ENCODE results near the gene ADGRD2. TPM values are rescaled to one million over a fixed set of nuclear protein-coding genes. Genes with fewer than 3 reads are reported as not detected.

ADGRD2 gene
- total and polyA plus RNA-seq, 7 donors = not detected

DNA sequence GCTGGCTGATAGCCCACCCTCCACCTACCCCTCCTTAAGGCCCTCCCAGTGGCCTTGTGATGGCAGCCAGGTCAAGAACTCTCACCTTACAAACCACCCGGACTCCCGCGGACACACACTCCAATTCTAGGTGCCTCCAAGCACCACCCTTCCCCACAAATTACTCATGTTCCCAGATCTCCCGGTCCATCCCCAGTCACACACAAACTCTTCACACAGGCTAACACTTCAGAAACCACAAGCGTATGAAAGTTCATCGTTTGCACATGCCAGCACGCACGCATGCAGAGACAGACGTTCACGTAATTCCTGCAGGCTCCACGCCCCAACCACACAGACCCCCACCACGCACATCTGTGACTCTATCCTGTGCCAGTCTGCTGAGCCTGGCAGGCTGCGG is 39.0 kb downstream of the ADGRD2 start:
- DNase-seq = no peak
- no peaks in the 10 kb centered on the region for H3K36me3 ChIP-seq
- TF ChIP-seq EP300 (IDR thresholded peaks at IDR 0.05) (no peak), POLR2A (IDR thresholded peaks at IDR 0.05) (no peak)
- intact Hi-C loops (cut with DNase I) = no loop called here
- H3K27ac ChIP-seq = no peak overlapping the region
- 57 to 71% methylated on average over 13 of the region's 13 CpGs for WGBS, 2 donors
- H3K4me1 ChIP-seq = no peaks in the 10 kb centered on the region
- no peak overlapping the region for H3K4me3 ChIP-seq
- peaks cover 8 to 75% (median 35%) of the 10 kb centered on the region in 3 donors for H3K27me3 ChIP-seq
- H3K9me3 ChIP-seq = no peaks in the 10 kb centered on the region

DNA sequence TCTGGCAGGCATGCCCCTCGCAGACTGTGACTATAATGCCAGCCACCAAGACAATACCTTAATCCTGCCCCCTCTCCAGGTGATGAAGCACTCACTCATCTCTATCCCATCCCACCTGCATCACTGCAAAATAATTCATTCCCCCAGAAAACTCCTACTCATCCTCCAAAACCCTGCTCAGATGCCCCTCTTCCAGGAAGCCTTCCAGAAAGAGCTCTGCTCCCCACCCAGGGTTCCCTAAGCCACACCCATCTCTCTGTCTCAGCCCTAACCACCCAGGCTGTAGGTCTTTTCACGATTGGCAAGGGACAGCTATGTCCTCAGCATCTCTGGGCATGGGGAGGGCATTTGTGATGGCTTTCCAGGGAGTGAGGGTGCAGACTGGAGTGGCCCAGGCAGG is 39.8 kb downstream of the ADGRD2 start:
- Histone ChIP-seq H3K27ac (no peak overlapping the region), H3K9me3 (no peaks in the 10 kb centered on the region), H3K4me1 (no peaks in the 10 kb centered on the region), H3K4me3 (no peak overlapping the region), H3K36me3 (no peaks in the 10 kb centered on the region), H3K27me3 (peaks cover 8 to 73% (median 35%) of the 10 kb centered on the region in 3 donors)
- 68 to 82% methylated on average over 2 of the region's 2 CpGs for WGBS, 2 donors
- TF ChIP-seq, protein P1, sequence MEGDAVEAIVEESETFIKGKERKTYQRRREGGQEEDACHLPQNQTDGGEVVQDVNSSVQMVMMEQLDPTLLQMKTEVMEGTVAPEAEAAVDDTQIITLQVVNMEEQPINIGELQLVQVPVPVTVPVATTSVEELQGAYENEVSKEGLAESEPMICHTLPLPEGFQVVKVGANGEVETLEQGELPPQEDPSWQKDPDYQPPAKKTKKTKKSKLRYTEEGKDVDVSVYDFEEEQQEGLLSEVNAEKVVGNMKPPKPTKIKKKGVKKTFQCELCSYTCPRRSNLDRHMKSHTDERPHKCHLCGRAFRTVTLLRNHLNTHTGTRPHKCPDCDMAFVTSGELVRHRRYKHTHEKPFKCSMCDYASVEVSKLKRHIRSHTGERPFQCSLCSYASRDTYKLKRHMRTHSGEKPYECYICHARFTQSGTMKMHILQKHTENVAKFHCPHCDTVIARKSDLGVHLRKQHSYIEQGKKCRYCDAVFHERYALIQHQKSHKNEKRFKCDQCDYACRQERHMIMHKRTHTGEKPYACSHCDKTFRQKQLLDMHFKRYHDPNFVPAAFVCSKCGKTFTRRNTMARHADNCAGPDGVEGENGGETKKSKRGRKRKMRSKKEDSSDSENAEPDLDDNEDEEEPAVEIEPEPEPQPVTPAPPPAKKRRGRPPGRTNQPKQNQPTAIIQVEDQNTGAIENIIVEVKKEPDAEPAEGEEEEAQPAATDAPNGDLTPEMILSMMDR (IDR thresholded peaks at IDR 0.05) = no peak
- DNase-seq = no peak
- intact Hi-C loops (cut with DNase I) = no loop called here

DNA sequence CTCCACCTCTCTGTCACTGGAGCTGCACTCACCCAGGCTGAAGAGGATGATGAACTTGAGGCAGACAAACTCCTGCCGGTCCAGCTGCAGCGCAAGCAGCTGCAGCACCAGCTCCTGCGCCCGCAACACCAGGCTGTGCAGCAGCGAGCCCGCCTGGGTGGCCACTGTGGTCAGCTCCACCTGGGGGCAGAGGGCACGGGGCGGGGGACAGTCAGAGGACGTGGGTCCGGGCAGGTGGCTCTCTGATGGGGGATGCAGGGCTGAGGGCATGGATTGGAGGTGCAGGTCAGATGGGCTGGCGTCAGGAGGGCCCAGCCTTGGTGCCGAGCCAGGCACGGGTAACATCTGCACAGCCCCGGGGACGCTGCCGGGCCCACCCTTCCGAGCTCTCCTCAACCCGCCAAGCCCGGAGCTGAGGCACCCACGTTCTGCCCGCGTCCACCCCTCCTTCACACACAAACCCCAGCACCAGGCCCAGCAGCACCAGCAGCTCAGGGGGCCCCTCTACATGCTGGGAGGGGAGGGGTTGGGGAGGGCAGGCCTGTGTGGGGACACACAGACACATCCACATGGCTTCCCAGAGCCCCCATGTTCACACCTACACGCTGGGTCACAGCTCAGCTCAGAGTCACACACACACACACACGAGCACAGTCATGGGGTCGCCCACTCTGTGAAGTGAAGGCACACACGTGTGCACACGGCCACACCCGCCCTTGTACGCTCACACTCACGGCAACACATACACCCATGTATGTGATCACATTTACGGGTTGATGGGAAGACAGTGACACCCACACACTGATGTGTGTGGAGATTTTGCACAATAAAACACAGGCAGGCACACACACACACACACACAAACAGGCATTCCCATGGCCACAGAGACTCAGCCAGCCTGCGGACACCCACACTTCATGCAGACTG is 41.1 kb downstream of the ADGRD2 start:
- DNase-seq = no peak
- H3K9me3 ChIP-seq = no peaks in the 10 kb centered on the region
- intact Hi-C loops (cut with DNase I) = no loop called here
- peaks cover 8 to 65% (median 30%) of the 10 kb centered on the region in 3 donors for H3K27me3 ChIP-seq
- TF ChIP-seq POLR2AphosphoS5 (IDR thresholded peaks at IDR 0.05) (no peak), POLR2A (IDR thresholded peaks at IDR 0.05) (no peak), EP300 (IDR thresholded peaks at IDR 0.05) (no peak)
- TF ChIP-seq, protein P1 (IDR thresholded peaks at IDR 0.05) = no peak
- no peak overlapping the region for H3K27ac ChIP-seq
- H3K4me1 ChIP-seq = no peaks in the 10 kb centered on the region
- no peaks in the 10 kb centered on the region for H3K36me3 ChIP-seq
- WGBS, 2 donors = 72 to 88% methylated on average over 32 of the region's 32 CpGs
- H3K4me3 ChIP-seq = no peak overlapping the region

DNA sequence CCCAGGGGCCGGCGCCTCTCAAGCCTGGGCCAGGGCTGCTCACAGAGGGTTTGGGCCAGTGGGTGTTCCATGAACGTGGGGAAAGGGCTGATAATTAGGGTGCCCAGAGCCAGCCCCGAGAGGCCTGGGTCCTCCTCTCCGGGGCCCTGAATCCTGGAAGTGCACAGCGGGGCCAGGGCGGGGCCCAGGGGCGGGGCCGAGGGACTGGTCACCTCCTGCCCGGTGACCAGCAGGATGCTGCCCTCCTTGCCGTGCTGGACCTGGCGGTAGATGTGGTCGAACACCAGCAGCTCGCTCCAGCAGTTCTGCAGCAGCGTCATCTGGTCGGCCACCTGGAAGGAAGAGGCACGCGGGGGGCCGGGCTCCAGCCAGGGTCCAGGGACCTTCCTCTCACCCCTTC is 42.6 kb downstream of the ADGRD2 start:
- Histone ChIP-seq H3K4me3 (no peak overlapping the region), H3K4me1 (no peaks in the 10 kb centered on the region), H3K36me3 (no peaks in the 10 kb centered on the region), H3K27me3 (peaks cover 0 to 55% (median 16%) of the 10 kb centered on the region in 3 donors), H3K27ac (no peak overlapping the region), H3K9me3 (no peaks in the 10 kb centered on the region)
- 71 to 85% methylated on average over 19 of the region's 19 CpGs for WGBS, 2 donors
- TF ChIP-seq POLR2AphosphoS5 (IDR thresholded peaks at IDR 0.05) (no peak), EP300 (IDR thresholded peaks at IDR 0.05) (no peak), POLR2A (IDR thresholded peaks at IDR 0.05) (no peak)
- TF ChIP-seq, protein P1 (IDR thresholded peaks at IDR 0.05) = no peak
- no peak for DNase-seq
- intact Hi-C loops (cut with DNase I) = no loop called here

DNA sequence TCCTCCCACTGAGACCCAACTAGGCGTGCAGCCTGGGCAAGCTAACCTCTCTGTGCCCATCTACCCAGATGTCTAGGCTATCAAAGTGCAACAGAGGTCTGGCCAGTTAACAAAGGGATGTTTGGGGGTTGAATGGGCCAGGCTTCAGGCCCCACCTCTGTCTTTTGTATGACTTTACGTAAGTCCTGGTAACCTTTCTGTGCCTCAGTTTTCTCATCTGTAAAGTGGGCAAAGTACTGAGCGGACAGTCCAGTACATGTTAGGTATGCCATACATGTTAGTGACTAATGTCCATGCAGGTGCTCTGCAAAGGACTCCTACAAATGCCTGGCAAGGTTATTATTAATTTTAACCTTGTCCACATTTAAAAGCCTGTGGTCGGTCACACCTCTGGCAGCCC is 43.0 kb downstream of the ADGRD2 start:
- H3K4me1 ChIP-seq = no peaks in the 10 kb centered on the region
- H3K36me3 ChIP-seq = no peaks in the 10 kb centered on the region
- peaks cover 0 to 53% (median 16%) of the 10 kb centered on the region in 3 donors for H3K27me3 ChIP-seq
- no peak overlapping the region for H3K27ac ChIP-seq
- H3K4me3 ChIP-seq = no peak overlapping the region
- no peaks in the 10 kb centered on the region for H3K9me3 ChIP-seq
- intact Hi-C loops (cut with DNase I) = no loop called here
- whole genome bisulfite sequencing, 2 donors = 91 to 93% methylated on average over 4 of the region's 4 CpGs
- TF ChIP-seq, protein P1 (IDR thresholded peaks at IDR 0.05) = no peak
- TF ChIP-seq POLR2A (IDR thresholded peaks at IDR 0.05) (no peak), EP300 (IDR thresholded peaks at IDR 0.05) (no peak), POLR2AphosphoS5 (IDR thresholded peaks at IDR 0.05) (no peak)
- DNase-seq = no peak
